ENCODE data around the gene LRBA.
A peak's percentile ranks its signal among the peaks of the same experiment; 100 is the strongest.
"Not testable (repeated sequence)": the region's sequence is repeated elsewhere in the genome, so short reads cannot be mapped to it uniquely, and the experiment has no call there.

Gene LRBA

GRCh38 chr4:150714462-150715438, 300.3 kb downstream of the LRBA start:
- no peak for DNase-seq

GRCh38 chr4:150713251-150713650, 301.8 kb downstream of the LRBA start:
- DNase-seq, result no peak

- DNase-seq, result no peak
These were observed 304.2 kb downstream of the LRBA start for GRCh38 chr4:150710770-150711375.

GRCh38 chr4:150708004-150708403, 307.1 kb downstream of the LRBA start:
- DNase-seq, result no peak

- no peak for DNase-seq
These were observed 315.5 kb downstream of the LRBA start for GRCh38 chr4:150699599-150699998.

- no peak for DNase-seq
These were observed 319.9 kb downstream of the LRBA start for GRCh38 chr4:150695162-150695561.

- no peak for DNase-seq
These were observed 320.6 kb downstream of the LRBA start for GRCh38 chr4:150694438-150694837.

- DNase-seq, result no peak
These were observed 331.2 kb downstream of the LRBA start for GRCh38 chr4:150683775-150684350.

- no peak for DNase-seq
These were observed 333.0 kb downstream of the LRBA start for GRCh38 chr4:150682126-150682525.

- DNase-seq, result no peak
These were observed 334.0 kb downstream of the LRBA start for GRCh38 chr4:150681063-150681462.

GRCh38 chr4:150680651-150681050, 334.4 kb downstream of the LRBA start:
- DNase-seq, result no peak

- no peak for DNase-seq
These were observed 335.2 kb downstream of the LRBA start for GRCh38 chr4:150679765-150680343.

- no peak for DNase-seq
These were observed 335.9 kb downstream of the LRBA start for GRCh38 chr4:150679018-150679764.

GRCh38 chr4:150673793-150674192, 341.3 kb downstream of the LRBA start:
- peak; percentile 57 for DNase-seq

- no peak for DNase-seq
These were observed 346.3 kb downstream of the LRBA start for GRCh38 chr4:150668824-150669223.

- DNase-seq, result no peak
These were observed 350.1 kb downstream of the LRBA start for GRCh38 chr4:150664935-150665334.

GRCh38 chr4:150662686-150663085, 352.4 kb downstream of the LRBA start:
- DNase-seq, result no peak

- DNase-seq, result not testable (repeated sequence)
These were observed 353.5 kb downstream of the LRBA start for GRCh38 chr4:150661551-150661950.

- DNase-seq, result not testable (repeated sequence)
These were observed 356.8 kb downstream of the LRBA start for GRCh38 chr4:150658258-150658657.

- DNase-seq, result peak; percentile 65
These were observed 358.2 kb downstream of the LRBA start for GRCh38 chr4:150656891-150657290.

GRCh38 chr4:150650751-150651150, 364.3 kb downstream of the LRBA start:
- no peak for DNase-seq

GRCh38 chr4:150648123-150648522, 367.0 kb downstream of the LRBA start:
- DNase-seq, result no peak

- no peak for DNase-seq
These were observed 368.1 kb downstream of the LRBA start for GRCh38 chr4:150647008-150647407.

Measured in suppressor macrophage treated with lipopolysaccharide for 4 hours (primary cell).